Nephron progenitor cell (in vitro differentiated cells): ENCODE measurements around the gene TC2N.
A peak's percentile ranks its signal among the peaks of the same experiment; 100 is the strongest.

Experiments
- DNase-seq: peaks from one replicate; pipeline ENCODE4 v3.0.0; 2021
- H3K27ac Mint-ChIP-seq: 2 replicates; pipeline ENCODE4 v1.8.0; 2021; ENCODE audit warnings: mild to moderate bottlenecking, moderate library complexity, mixed read lengths
- H3K27me3 Mint-ChIP-seq: 2 replicates; pipeline ENCODE4 v1.8.0; 2021; ENCODE audit warnings: mild to moderate bottlenecking, low read depth, mixed read lengths; ENCODE audit not compliant: poor library complexity
- H3K36me3 Mint-ChIP-seq: 2 replicates; pipeline ENCODE4 v1.8.0; 2021; ENCODE audit warnings: low read depth, mixed read lengths
- H3K4me1 Mint-ChIP-seq: 2 replicates; pipeline ENCODE4 v1.8.0; 2021; ENCODE audit warnings: mixed read lengths
- H3K4me3 Mint-ChIP-seq: 2 replicates; pipeline ENCODE4 v1.8.0; 2021; ENCODE audit warnings: mild to moderate bottlenecking, moderate library complexity, mixed read lengths
- H3K9me3 Mint-ChIP-seq: 2 replicates; pipeline ENCODE4 v1.8.0; 2021; ENCODE audit warnings: mild to moderate bottlenecking, moderate library complexity, mixed read lengths
- CTCF ChIP-seq: fragments of 200-600 bp; sonication (generic); IDR thresholded peaks from 2 replicates; pipeline ENCODE4 v1.5.0; 2021; ENCODE audit warnings: antibody characterized with exemption

Gene TC2N

GRCh38 chr14:91893669-91894068 lies 26.3 kb upstream of the TC2N start:
- Mint-ChIP-seq H3K27ac (no peak overlapping the region), H3K36me3 (no peaks in the 10 kb centered on the region), H3K27me3 (peaks cover 10% of the 10 kb centered on the region), H3K4me1 (peaks cover 7% of the 10 kb centered on the region), H3K4me3 (no peak overlapping the region), H3K9me3 (no peaks in the 10 kb centered on the region)
- TF ChIP-seq CTCF = no peak
- DNase-seq = no peak

GRCh38 chr14:91893007-91893406 lies 25.7 kb upstream of the TC2N start:
- peak; percentile 47 for DNase-seq
- peaks cover 8% of the 10 kb centered on the region for H3K27me3 Mint-ChIP-seq
- no peak overlapping the region for H3K4me3 Mint-ChIP-seq
- TF ChIP-seq CTCF = peak; percentile 67
- peaks cover 7% of the 10 kb centered on the region for H3K4me1 Mint-ChIP-seq
- no peak overlapping the region for H3K27ac Mint-ChIP-seq
- no peaks in the 10 kb centered on the region for H3K9me3 Mint-ChIP-seq
- H3K36me3 Mint-ChIP-seq = no peaks in the 10 kb centered on the region

- TF ChIP-seq CTCF = no peak
- H3K4me3 Mint-ChIP-seq = no peak overlapping the region
- no peak for DNase-seq
- H3K9me3 Mint-ChIP-seq = no peaks in the 10 kb centered on the region
- H3K27me3 Mint-ChIP-seq = peaks cover 5% of the 10 kb centered on the region
- no peaks in the 10 kb centered on the region for H3K36me3 Mint-ChIP-seq
- no peaks in the 10 kb centered on the region for H3K4me1 Mint-ChIP-seq
- no peak overlapping the region for H3K27ac Mint-ChIP-seq
These were observed 24.4 kb upstream of the TC2N start for GRCh38 chr14:91891721-91892220.

GRCh38 chr14:91891101-91891500 lies 23.8 kb upstream of the TC2N start:
- Mint-ChIP-seq H3K9me3 (no peaks in the 10 kb centered on the region), H3K27ac (no peak overlapping the region), H3K27me3 (peaks cover 6% of the 10 kb centered on the region), H3K4me1 (no peaks in the 10 kb centered on the region), H3K4me3 (no peak overlapping the region), H3K36me3 (no peaks in the 10 kb centered on the region)
- no peak for TF ChIP-seq CTCF
- DNase-seq = no peak

DNA sequence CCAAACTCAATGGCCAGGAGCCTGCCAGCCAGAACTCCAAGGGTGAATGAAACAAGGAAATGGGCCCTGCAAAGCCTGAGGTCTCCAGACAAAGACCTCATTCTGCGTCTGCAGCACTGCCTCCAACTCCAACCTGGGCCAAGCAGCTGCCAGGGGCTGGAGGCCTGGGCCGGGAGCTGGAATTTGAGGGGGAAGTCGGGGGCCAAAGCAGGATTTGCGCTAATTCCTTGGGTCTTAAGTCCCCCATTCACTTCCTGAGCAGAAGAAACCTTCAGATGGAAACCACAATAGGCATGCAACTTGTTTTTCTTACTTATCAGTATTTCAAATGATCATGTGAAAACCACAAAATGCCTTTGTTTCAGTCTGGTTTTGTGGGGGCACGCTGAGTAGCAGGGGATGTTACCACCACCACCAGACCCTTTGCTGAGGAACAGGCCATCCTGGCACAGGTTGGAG lies 23.0 kb upstream of the TC2N start:
- H3K36me3 Mint-ChIP-seq = no peaks in the 10 kb centered on the region
- peaks cover 4% of the 10 kb centered on the region for H3K27me3 Mint-ChIP-seq
- peak overlapping the region; percentile 71 for H3K27ac Mint-ChIP-seq
- no peak for DNase-seq
- H3K4me1 Mint-ChIP-seq = no peaks in the 10 kb centered on the region
- no peak for TF ChIP-seq CTCF
- H3K9me3 Mint-ChIP-seq = no peaks in the 10 kb centered on the region
- H3K4me3 Mint-ChIP-seq = no peak overlapping the region

- Mint-ChIP-seq H3K27ac (no peak overlapping the region), H3K4me1 (peaks cover 6% of the 10 kb centered on the region), H3K27me3 (peaks cover 4% of the 10 kb centered on the region), H3K4me3 (no peak overlapping the region), H3K36me3 (no peaks in the 10 kb centered on the region), H3K9me3 (no peaks in the 10 kb centered on the region)
- no peak for DNase-seq
- no peak for TF ChIP-seq CTCF
These were observed 22.3 kb upstream of the TC2N start for GRCh38 chr14:91889477-91890211.
